ENCODE data around the gene FAM76B.

- TF ChIP-seq POLR2A (IDR thresholded peaks at IDR 0.05), result no peak
- TF ChIP-seq POLR2AphosphoS5 (IDR thresholded peaks at IDR 0.05), result no peak
- TF ChIP-seq CTCF (IDR thresholded peaks at IDR 0.05), result no peak
Observed at GRCh38 chr11:95760941-95761340, 28.6 kb downstream of the FAM76B start.

All from suprapubic skin (tissue), 4 donors.